NB4 (cell line): Measurements from ENCODE around the gene PDLIM5.

Source experiments
- CTCF ChIP-seq: IDR thresholded peaks from one replicate; pipeline ENCODE4 v1.5.1; 2012; ENCODE audit warnings: low read depth, low read length
- POLR2A ChIP-seq: IDR thresholded peaks from 2 replicates; pipeline ENCODE4 v1.6.1; 2011; ENCODE audit warnings: mild to moderate bottlenecking; ENCODE audit not compliant: insufficient read length; ENCODE audit errors: extremely low read depth

DNA sequence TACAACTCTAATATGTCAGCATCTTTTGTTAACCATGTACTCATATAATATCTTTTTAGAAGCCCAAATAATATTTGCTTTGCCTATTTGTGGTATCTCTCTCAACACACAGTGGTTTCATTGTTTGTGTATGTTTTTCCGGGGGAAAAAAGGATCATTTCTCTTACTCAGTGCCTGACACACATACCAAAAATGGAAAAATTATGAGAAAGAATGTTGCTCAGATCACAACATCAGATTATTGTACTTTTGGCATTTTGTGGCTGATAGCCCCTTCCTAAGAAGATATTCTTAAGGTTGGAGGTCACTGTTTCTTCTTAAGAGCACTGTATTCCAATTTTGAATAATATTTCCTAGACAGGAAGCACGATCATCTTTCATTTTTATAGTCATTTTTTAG is 93.6 kb downstream of the PDLIM5 start:
- no peak for TF ChIP-seq CTCF
- TF ChIP-seq POLR2A = no peak
